Ascending aorta (tissue), 2 donors: ENCODE results near the gene GAP43. TPM values are rescaled to one million over a fixed set of nuclear protein-coding genes. Genes with fewer than 3 reads are reported as not detected.

Experiments
- DNase-seq, 2 donors: peaks; one replicate each; pipeline ENCODE4 v3.0.0-alpha.2; 2019; ENCODE audit warnings: low spot score in 2 of 2
- H3K27ac ChIP-seq, 2 donors: fragments of 200-600 bp; sonication (generic); one replicate each; pipeline ENCODE4 v1.5.1; 2016 to 2017; ENCODE audit warnings: mild to moderate bottlenecking in 1 of 2
- H3K27me3 ChIP-seq: fragments of 200-600 bp; sonication (generic); one replicate; pipeline ENCODE4 v1.5.1; 2017
- H3K36me3 ChIP-seq, 2 donors: fragments of 200-600 bp; sonication (generic); one replicate each; pipeline ENCODE4 v1.5.1; 2016
- H3K4me1 ChIP-seq, 2 donors: fragments of 200-600 bp; sonication (generic); one replicate each; pipeline ENCODE4 v1.5.1; 2016 to 2017; ENCODE audit warnings: mild to moderate bottlenecking in 1 of 2
- H3K4me3 ChIP-seq, 2 donors: fragments of 200-600 bp; sonication (generic); one replicate each; pipeline ENCODE4 v1.5.1; 2016 to 2017; ENCODE audit warnings: mild to moderate bottlenecking in 1 of 2
- H3K9me3 ChIP-seq, 2 donors: fragments of 200-600 bp; sonication (generic); one replicate each; pipeline ENCODE4 v1.5.1; 2016
- CTCF ChIP-seq, 3 experiments: fragments of 200-600 bp in 2 of 3; fragments of 450-650 bp in 1 of 3; sonication (generic) in 2 of 3; IDR thresholded peaks; one replicate each; pipeline ENCODE4 v1.5.1; 2016 to 2019; ENCODE audit warnings: antibody characterized with exemption in 3 of 3, mild to moderate bottlenecking in 1 of 3, moderate library complexity in 1 of 3
- intact Hi-C: fragments of 100-400 bp; cut with DNase I; formaldehyde crosslinking; loops from one replicate; pipeline ENCODE4 v1.15.1; 2023
- total RNA-seq: library from RNA; depleted of rRNA; stranded (reverse); fragments of >200 nt; gene quantifications from one replicate; pipeline ENCODE4 v1.1.0, GENCODE V29; 2016

The GAP43 gene
- total RNA-seq, 1 donor from 2014 or later = 0.21 TPM

GRCh38 chr3:115758076-115758763 lies 134.9 kb downstream of the GAP43 start:
- no peak for DNase-seq
- no peak for TF ChIP-seq CTCF (IDR thresholded peaks at IDR 0.05)
- Histone ChIP-seq H3K27me3 (no peaks in the 10 kb centered on the region), H3K9me3 (no peaks in the 10 kb centered on the region), H3K4me1 (no peaks in the 10 kb centered on the region), H3K4me3 (no peak overlapping the region), H3K36me3 (no peaks in the 10 kb centered on the region), H3K27ac (no peak overlapping the region)
- intact Hi-C loops = no loop called here

- Histone ChIP-seq H3K9me3 (no peaks in the 10 kb centered on the region), H3K27me3 (no peaks in the 10 kb centered on the region), H3K4me3 (no peak overlapping the region), H3K27ac (no peak overlapping the region), H3K36me3 (no peaks in the 10 kb centered on the region), H3K4me1 (no peaks in the 10 kb centered on the region)
- DNase-seq = no peak
- intact Hi-C loops = no loop called here
- no peak for TF ChIP-seq CTCF (IDR thresholded peaks at IDR 0.05)
Measured at GRCh38 chr3:115760716-115761115, 137.4 kb downstream of the GAP43 start.

DNA sequence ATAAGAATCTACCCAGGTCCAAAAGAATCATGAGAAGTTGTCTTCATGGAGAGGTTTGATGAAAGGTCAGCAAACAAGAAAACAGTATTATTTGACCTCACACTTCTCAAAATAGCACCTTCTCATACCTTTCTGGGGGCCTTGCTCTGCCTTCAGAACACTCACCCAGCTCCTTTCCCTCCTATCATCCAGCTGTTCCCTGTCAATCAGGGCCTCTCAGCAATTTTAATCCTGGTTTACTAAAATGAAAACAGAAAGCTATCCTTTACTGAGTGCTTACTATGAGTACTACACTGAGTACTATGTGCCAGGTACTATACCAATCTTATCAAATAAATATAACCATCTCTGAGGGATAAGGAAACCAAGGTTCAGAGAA lies 138.6 kb downstream of the GAP43 start:
- H3K4me1 ChIP-seq = no peaks in the 10 kb centered on the region
- DNase-seq = no peak
- intact Hi-C loops = no loop called here
- H3K27ac ChIP-seq = no peak overlapping the region
- no peak for TF ChIP-seq CTCF (IDR thresholded peaks at IDR 0.05)
- H3K36me3 ChIP-seq = no peaks in the 10 kb centered on the region
- no peaks in the 10 kb centered on the region for H3K27me3 ChIP-seq
- H3K9me3 ChIP-seq = no peaks in the 10 kb centered on the region
- H3K4me3 ChIP-seq = no peak overlapping the region

- Histone ChIP-seq H3K4me3 (no peak overlapping the region), H3K36me3 (no peaks in the 10 kb centered on the region), H3K9me3 (no peaks in the 10 kb centered on the region), H3K4me1 (no peaks in the 10 kb centered on the region), H3K27me3 (no peaks in the 10 kb centered on the region), H3K27ac (no peak overlapping the region)
- intact Hi-C loops = no loop called here
- no peak for DNase-seq
- no peak for TF ChIP-seq CTCF (IDR thresholded peaks at IDR 0.05)
Measured at GRCh38 chr3:115766587-115767482, 143.5 kb downstream of the GAP43 start.

- intact Hi-C loops = no loop called here
- TF ChIP-seq CTCF (IDR thresholded peaks at IDR 0.05) = no peak
- Histone ChIP-seq H3K9me3 (no peaks in the 10 kb centered on the region), H3K4me3 (no peak overlapping the region), H3K36me3 (no peaks in the 10 kb centered on the region), H3K4me1 (no peaks in the 10 kb centered on the region), H3K27me3 (no peaks in the 10 kb centered on the region), H3K27ac (no peak overlapping the region)
- DNase-seq = no peak
Measured at GRCh38 chr3:115768661-115769060, 145.4 kb downstream of the GAP43 start.
